Osteocyte (in vitro differentiated cells): ENCODE measurements around the gene HCST. TPM values are rescaled to one million over a fixed set of nuclear protein-coding genes. Genes with fewer than 3 reads are reported as not detected.

Experiments used
- DNase-seq: peaks from one replicate; pipeline ENCODE4 v3.0.0; 2021; ENCODE audit warnings: mixed read lengths; ENCODE audit not compliant: unreplicated experiment; ENCODE audit errors: extremely low spot score
- H3K27ac Mint-ChIP-seq: one replicate; pipeline ENCODE4 v1.8.0; 2021; ENCODE audit warnings: mild to moderate bottlenecking, mixed read lengths; ENCODE audit not compliant: unreplicated experiment
- H3K27me3 Mint-ChIP-seq: one replicate; pipeline ENCODE4 v1.8.0; 2021; ENCODE audit warnings: mixed read lengths; ENCODE audit not compliant: unreplicated experiment
- H3K36me3 Mint-ChIP-seq: one replicate; pipeline ENCODE4 v1.8.0; 2021; ENCODE audit warnings: mixed read lengths; ENCODE audit not compliant: unreplicated experiment
- H3K4me1 Mint-ChIP-seq: one replicate; pipeline ENCODE4 v1.8.0; 2021; ENCODE audit warnings: mixed read lengths; ENCODE audit not compliant: unreplicated experiment
- H3K4me3 Mint-ChIP-seq: one replicate; pipeline ENCODE4 v1.8.0; 2021; ENCODE audit warnings: mild to moderate bottlenecking, moderate library complexity, mixed read lengths; ENCODE audit not compliant: unreplicated experiment
- H3K9me3 Mint-ChIP-seq: one replicate; pipeline ENCODE4 v1.8.0; 2021; ENCODE audit warnings: mixed read lengths; ENCODE audit not compliant: unreplicated experiment
- total RNA-seq: library from RNA; stranded (reverse); gene quantifications from 2 replicates; pipeline ENCODE4 v1.2.1, GENCODE V29; 2021
- TF ChIP-seq, protein P1 (sequence below): fragments of 200-600 bp; sonication (generic); IDR thresholded peaks from 2 replicates; pipeline ENCODE4 v1.5.0; 2021; ENCODE audit warnings: antibody characterized with exemption, mild to moderate bottlenecking, moderate library complexity

Gene HCST
- total RNA-seq, 1 donor from 2014 or later = 0.81 TPM

DNA sequence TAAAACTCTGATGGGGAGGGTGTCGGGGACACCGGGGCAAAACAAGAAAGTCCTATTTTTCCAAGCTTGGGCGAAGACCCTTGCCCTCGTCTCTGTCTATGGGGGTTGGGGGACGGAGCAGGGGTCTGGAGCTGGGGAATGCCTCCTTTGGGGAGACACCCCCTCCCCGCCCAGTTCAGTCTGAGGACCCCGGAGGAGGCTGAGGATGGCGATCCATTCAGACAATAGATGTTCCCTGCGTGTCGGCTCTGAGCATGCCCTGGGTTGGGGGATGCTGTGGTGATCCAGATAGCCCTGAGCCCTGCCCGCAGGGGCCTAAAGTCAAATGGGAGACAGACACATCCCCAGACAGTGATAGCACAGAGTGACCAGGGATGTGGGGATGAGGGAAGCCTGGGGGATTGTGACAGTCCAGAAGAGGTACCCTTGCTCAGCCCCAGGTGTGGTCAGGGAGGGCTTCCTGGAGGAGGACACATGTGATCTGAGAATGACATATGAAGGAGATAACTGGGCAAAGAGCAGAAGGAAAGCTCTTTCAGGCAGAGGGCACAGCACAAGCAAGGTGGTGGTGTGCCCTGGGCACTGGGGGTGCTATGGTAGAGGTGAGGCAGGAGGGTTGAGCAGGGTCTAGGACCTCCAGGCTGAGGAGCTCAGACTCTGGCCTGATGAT, 42.9 kb downstream of the HCST start:
- Mint-ChIP-seq H3K9me3 (no peaks in the 10 kb centered on the region), H3K4me3 (no peak overlapping the region), H3K36me3 (peaks cover 8% of the 10 kb centered on the region), H3K27me3 (no peaks in the 10 kb centered on the region), H3K27ac (no peak overlapping the region), H3K4me1 (peaks cover 1% of the 10 kb centered on the region)
- TF ChIP-seq, protein P1, sequence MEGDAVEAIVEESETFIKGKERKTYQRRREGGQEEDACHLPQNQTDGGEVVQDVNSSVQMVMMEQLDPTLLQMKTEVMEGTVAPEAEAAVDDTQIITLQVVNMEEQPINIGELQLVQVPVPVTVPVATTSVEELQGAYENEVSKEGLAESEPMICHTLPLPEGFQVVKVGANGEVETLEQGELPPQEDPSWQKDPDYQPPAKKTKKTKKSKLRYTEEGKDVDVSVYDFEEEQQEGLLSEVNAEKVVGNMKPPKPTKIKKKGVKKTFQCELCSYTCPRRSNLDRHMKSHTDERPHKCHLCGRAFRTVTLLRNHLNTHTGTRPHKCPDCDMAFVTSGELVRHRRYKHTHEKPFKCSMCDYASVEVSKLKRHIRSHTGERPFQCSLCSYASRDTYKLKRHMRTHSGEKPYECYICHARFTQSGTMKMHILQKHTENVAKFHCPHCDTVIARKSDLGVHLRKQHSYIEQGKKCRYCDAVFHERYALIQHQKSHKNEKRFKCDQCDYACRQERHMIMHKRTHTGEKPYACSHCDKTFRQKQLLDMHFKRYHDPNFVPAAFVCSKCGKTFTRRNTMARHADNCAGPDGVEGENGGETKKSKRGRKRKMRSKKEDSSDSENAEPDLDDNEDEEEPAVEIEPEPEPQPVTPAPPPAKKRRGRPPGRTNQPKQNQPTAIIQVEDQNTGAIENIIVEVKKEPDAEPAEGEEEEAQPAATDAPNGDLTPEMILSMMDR = no peak
- no peak for DNase-seq

GRCh38 chr19:35946203-35946602, 43.9 kb downstream of the HCST start:
- Mint-ChIP-seq H3K36me3 (peaks cover 4% of the 10 kb centered on the region), H3K27me3 (no peaks in the 10 kb centered on the region), H3K9me3 (no peaks in the 10 kb centered on the region), H3K4me3 (no peak overlapping the region), H3K4me1 (peaks cover 1% of the 10 kb centered on the region), H3K27ac (no peak overlapping the region)
- TF ChIP-seq, protein P1 = no peak
- no peak for DNase-seq

GRCh38 chr19:35949131-35949530, 46.8 kb downstream of the HCST start:
- no peak for DNase-seq
- Mint-ChIP-seq H3K4me3 (no peak overlapping the region), H3K27ac (no peak overlapping the region), H3K4me1 (peaks cover 1% of the 10 kb centered on the region), H3K27me3 (no peaks in the 10 kb centered on the region), H3K9me3 (no peaks in the 10 kb centered on the region), H3K36me3 (no peaks in the 10 kb centered on the region)
- TF ChIP-seq, protein P1 = no peak

Other genes with a start within 250 kb of the HCST start
- gene UPK1A, start 236.0 kb upstream of the HCST start, total RNA-seq = not detected in 2 replicates
- gene ZBTB32, start 198.0 kb upstream of the HCST start, total RNA-seq = not detected in 2 replicates
- gene KMT2B, start 184.5 kb upstream of the HCST start, total RNA-seq = 45.1 and 45.3 TPM in 2 replicates
- 2.3 and 3.1 TPM in 2 replicates for gene IGFLR1, start 160.1 kb upstream of the HCST start, total RNA-seq
- 35.9 and 44.9 TPM in 2 replicates for gene U2AF1L4, start 157.1 kb upstream of the HCST start, total RNA-seq
- 71.4 and 72.6 TPM in 2 replicates for gene PSENEN, start 156.9 kb upstream of the HCST start, total RNA-seq
- gene LIN37, start 154.0 kb upstream of the HCST start, total RNA-seq = 14.1 and 15.7 TPM in 2 replicates
- 0.37 and 0.64 TPM in 2 replicates for gene HSPB6, start 145.5 kb upstream of the HCST start, total RNA-seq
- 19.8 and 20.9 TPM in 2 replicates for gene PROSER3, start 144.4 kb upstream of the HCST start, total RNA-seq
- 10.1 and 15.2 TPM in 2 replicates for gene ARHGAP33, start 127.0 kb upstream of the HCST start, total RNA-seq
- gene PRODH2, start 89.7 kb upstream of the HCST start, total RNA-seq = not detected in 2 replicates
- gene NPHS1, start 50.0 kb upstream of the HCST start, total RNA-seq = not detected in 2 replicates
- gene KIRREL2, start 45.6 kb upstream of the HCST start, total RNA-seq = not detected in 2 replicates
- 12.6 and 14.7 TPM in 2 replicates for gene APLP1, start 34.0 kb upstream of the HCST start, total RNA-seq
- gene NFKBID, start 2.0 kb upstream of the HCST start, total RNA-seq = 6.2 and 6.8 TPM in 2 replicates
- gene TYROBP, start 5.8 kb downstream of the HCST start, total RNA-seq = not detected in 2 replicates
- gene LRFN3, start 33.8 kb downstream of the HCST start, total RNA-seq = 24.3 and 25.0 TPM in 2 replicates
- 15.4 and 15.5 TPM in 2 replicates for gene SDHAF1, start 92.7 kb downstream of the HCST start, total RNA-seq
- gene SYNE4, start 106.3 kb downstream of the HCST start, total RNA-seq = 0.55 TPM in 1 of 2 replicates, not detected in the other
- gene ALKBH6, start 111.7 kb downstream of the HCST start, total RNA-seq = 13.0 and 16.0 TPM in 2 replicates
- 72.8 and 78.3 TPM in 2 replicates for gene CLIP3, start 130.3 kb downstream of the HCST start, total RNA-seq
- 7.3 and 8.0 TPM in 2 replicates for gene THAP8, start 151.8 kb downstream of the HCST start, total RNA-seq
- gene WDR62, start 152.4 kb downstream of the HCST start, total RNA-seq = 4.6 and 4.9 TPM in 2 replicates
- gene OVOL3, start 208.6 kb downstream of the HCST start, total RNA-seq = not detected in 2 replicates
- gene POLR2I, start 212.3 kb downstream of the HCST start, total RNA-seq = 61.8 and 62.2 TPM in 2 replicates
- gene TBCB, start 212.9 kb downstream of the HCST start, total RNA-seq = 172 and 177 TPM in 2 replicates
- gene CAPNS1, start 237.5 kb downstream of the HCST start, total RNA-seq = 789 and 808 TPM in 2 replicates
- not detected in 2 replicates for gene COX7A1, start 249.9 kb downstream of the HCST start, total RNA-seq